Thoracic aorta (tissue), 2 donors: Measurements from ENCODE around the gene ETAA1. TPM values are rescaled to one million over a fixed set of nuclear protein-coding genes. Genes with fewer than 3 reads are reported as not detected.
A peak's percentile ranks its signal among the peaks of the same experiment; 100 is the strongest.

Experiments used
- ATAC-seq: fragments of 150-250 bp; one replicate; pipeline ENCODE4 v1.8.0; 2017; ENCODE audit warnings: low read depth; ENCODE audit not compliant: insufficient number of reproducible peaks, low FRiP score
- DNase-seq: peaks from one replicate; pipeline ENCODE4 v3.0.0-alpha.2; 2020; ENCODE audit warnings: low spot score
- H3K27ac ChIP-seq, 2 donors: fragments of 200-600 bp; sonication (generic); 1 replicate in 1 of 2; 2 replicates in 1 of 2; pipeline ENCODE4 v1.5.1; 2016; ENCODE audit warnings: mild to moderate bottlenecking in 2 of 2, moderate library complexity in 2 of 2
- H3K27me3 ChIP-seq: fragments of 200-600 bp; sonication (generic); replicated peaks from 2 replicates; pipeline ENCODE4 v1.6.0; 2016; ENCODE audit warnings: mild to moderate bottlenecking; ENCODE audit not compliant: insufficient read depth
- H3K36me3 ChIP-seq: fragments of 200-600 bp; sonication (generic); one replicate; pipeline ENCODE4 v1.5.1; 2016
- H3K4me1 ChIP-seq, 2 donors: fragments of 200-600 bp; sonication (generic); 1 replicate in 1 of 2; 2 replicates in 1 of 2; pipeline versions ENCODE4 v1.5.1 to v1.6.0; 2016; ENCODE audit warnings: low read depth in 2 of 2, mild to moderate bottlenecking in 1 of 2; ENCODE audit not compliant: control insufficient read depth in 1 of 2
- H3K4me3 ChIP-seq: fragments of 200-600 bp; sonication (generic); 2 replicates; pipeline ENCODE4 v1.5.1; 2016; ENCODE audit warnings: mild to moderate bottlenecking
- H3K9me3 ChIP-seq: fragments of 200-600 bp; sonication (generic); 2 replicates; pipeline ENCODE4 v1.5.1; 2016
- CTCF ChIP-seq: fragments of 200-600 bp; sonication (generic); IDR thresholded peaks from one replicate; pipeline ENCODE4 v1.5.1; 2019; ENCODE audit warnings: antibody characterized with exemption
- total RNA-seq, 2 donors: library from RNA; depleted of rRNA; stranded (reverse); fragments of >200 nt; gene quantifications; one replicate each; pipeline versions ENCODE4 v1.1.0 to v1.2.3, GENCODE V29; 2016

The ETAA1 gene
- total RNA-seq, 2 donors from 2014 or later = 19.2 to 19.4 TPM

GRCh38 chr2:67379048-67379447 lies 18.1 kb upstream of the ETAA1 start:
- Histone ChIP-seq H3K36me3 (no peaks in the 10 kb centered on the region), H3K27ac (no peak overlapping the region), H3K4me1 (peaks cover 0 to 14% of the 10 kb centered on the region in 2 donors), H3K9me3 (no peaks in the 10 kb centered on the region), H3K4me3 (no peak overlapping the region), H3K27me3 (no peaks in the 10 kb centered on the region)
- ATAC-seq (no peak), DNase-seq (no peak)
- no peak for TF ChIP-seq CTCF

- no peak for DNase-seq
- H3K27ac ChIP-seq = no peak overlapping the region
- no peak for TF ChIP-seq CTCF
- H3K9me3 ChIP-seq = no peaks in the 10 kb centered on the region
- no peaks in the 10 kb centered on the region for H3K27me3 ChIP-seq
- ATAC-seq = no peak
- peaks cover 4 to 28% of the 10 kb centered on the region in 2 donors for H3K4me1 ChIP-seq
- H3K36me3 ChIP-seq = no peaks in the 10 kb centered on the region
- no peak overlapping the region for H3K4me3 ChIP-seq
Measured at GRCh38 chr2:67384123-67384822, 12.9 kb upstream of the ETAA1 start.

- Histone ChIP-seq H3K27me3 (no peaks in the 10 kb centered on the region), H3K9me3 (no peaks in the 10 kb centered on the region), H3K36me3 (no peaks in the 10 kb centered on the region), H3K27ac (peak overlapping the region; percentile 66 to 73), H3K4me3 (no peak overlapping the region), H3K4me1 (peaks cover 13 to 42% of the 10 kb centered on the region in 2 donors)
- ATAC-seq (no peak), DNase-seq (no peak)
- no peak for TF ChIP-seq CTCF
Measured at GRCh38 chr2:67388680-67389079, 8.5 kb upstream of the ETAA1 start.

GRCh38 chr2:67389286-67389685 lies 7.8 kb upstream of the ETAA1 start:
- Histone ChIP-seq H3K36me3 (no peaks in the 10 kb centered on the region), H3K4me1 (peaks cover 13 to 42% of the 10 kb centered on the region in 2 donors), H3K9me3 (no peaks in the 10 kb centered on the region), H3K27ac (peak overlapping the region; percentile 66 to 73), H3K27me3 (no peaks in the 10 kb centered on the region), H3K4me3 (no peak overlapping the region)
- no peak for TF ChIP-seq CTCF
- ATAC-seq = no peak
- DNase-seq = no peak

GRCh38 chr2:67389788-67390187 lies 7.3 kb upstream of the ETAA1 start:
- no peaks in the 10 kb centered on the region for H3K27me3 ChIP-seq
- H3K27ac ChIP-seq = peak overlapping the region; percentile 66 to 73

More at GRCh38 chr2:67389788-67390187, 7.3 kb upstream of the ETAA1 start:
- no peak for ATAC-seq
- Histone ChIP-seq H3K36me3 (no peaks in the 10 kb centered on the region), H3K4me3 (no peak overlapping the region), H3K9me3 (no peaks in the 10 kb centered on the region), H3K4me1 (peaks cover 16 to 42% of the 10 kb centered on the region in 2 donors)
- no peak for TF ChIP-seq CTCF
- DNase-seq = no peak
